ENCODE measurements around the gene GET3. TPM values are rescaled to one million over a fixed set of nuclear protein-coding genes. Genes with fewer than 3 reads are reported as not detected.
A peak's percentile ranks its signal among the peaks of the same experiment; 100 is the strongest.

The GET3 gene
- polyA plus RNA-seq, 2 of the 4 experiments (the other 2 are of a cell fraction), result 87.0 to 91.7 TPM

GRCh38 chr19:12750851-12751250 lies 13.6 kb downstream of the GET3 start:
- POLR2A ChIA-PET, result no interaction called here
- 66% methylated on average over 9 of the region's 9 CpGs for WGBS (ENCODE audit: missing lambda C conversion rate)
- Histone ChIP-seq H3K27ac (peak overlapping the region in 1 of 2 experiments; percentile 53; a peak in 1 of 6 replicates), H3K4me1 (peaks cover 5% of the 10 kb centered on the region; the same call in 1 of the 3 replicates), H3K9me3 (no peaks in the 10 kb centered on the region), H3K4me2 (no peak overlapping the region; the same call in 2 of the 3 replicates), H3K4me3 (no peak overlapping the region)
- no peak for TF ChIP-seq KDM5A (IDR thresholded peaks at IDR 0.05)
- TF ChIP-seq ZSCAN20 (CRISPR knock-in tag; IDR thresholded peaks at IDR 0.05), result no peak
- TF ChIP-seq MAZ (IDR thresholded peaks at IDR 0.05; ENCODE audit: borderline replicate concordance, low read depth, low read length), result no peak
- no peak for TF ChIP-seq HDAC2 (IDR thresholded peaks at IDR 0.05)
- TF ChIP-seq CTCF (IDR thresholded peaks at IDR 0.05), result no peak
- TF ChIP-seq BHLHE40 (IDR thresholded peaks at IDR 0.05; ENCODE audit: low read depth, low read length), result no peak
- no peak for TF ChIP-seq REST (IDR thresholded peaks at IDR 0.05)
- no peak for TF ChIP-seq RAD21 (conservative IDR thresholded peaks at IDR 0.05 in 1 of 2, IDR thresholded peaks at IDR 0.05 in 1 of 2)
- TF ChIP-seq PBX3 (IDR thresholded peaks at IDR 0.05), result no peak
- TF ChIP-seq SMC3 (IDR thresholded peaks at IDR 0.05), result no peak
- TF ChIP-seq MYC (IDR thresholded peaks at IDR 0.05; ENCODE audit: borderline replicate concordance, low read length), result no peak
- no peak for TF ChIP-seq CHD2 (IDR thresholded peaks at IDR 0.05; ENCODE audit: low read length, partially characterized antibody)
- no peak for TF ChIP-seq TP53 (CRISPR knock-in tag; IDR thresholded peaks at IDR 0.05)
- TF ChIP-seq HOXB5 (CRISPR knock-in tag; IDR thresholded peaks at IDR 0.05), result no peak
- CTCF ChIA-PET, result interaction anchor here (38.2 kb wide), 1 partner anchor 18 kb away, joined by 725 read pairs; the partner anchor contains the start of gene HOOK2
- DNase-seq (ENCODE audit: low read depth in 1 of 2, low spot score in 1 of 2) (no peak), ATAC-seq (no peak; a peak in 1 of 6 replicates), FAIRE-seq (no peak)

- FAIRE-seq, result no peak
- 0 out of 6 replicates have a peak, but pooled peaks of 1 of the 2 experiments have one; percentile 6 for ATAC-seq
- Histone ChIP-seq H3K4me3 (no peak within 1 kb of the TSS), H3K27ac (peak within 1 kb of the TSS in 1 of 2 experiments; percentile 53; a peak in 1 of 6 replicates), H3K4me1 (peaks cover 5% of the 10 kb centered on the region; the same call in 1 of the 3 replicates), H3K4me2 (no peak within 1 kb of the TSS; the same call in 2 of the 3 replicates), H3K9me3 (no peaks in the 10 kb centered on the region)
- TF ChIP-seq GATA3 (IDR thresholded peaks at IDR 0.05; ENCODE audit: borderline replicate concordance), result no peak
- no peak for TF ChIP-seq CTCF (IDR thresholded peaks at IDR 0.05)
- TF ChIP-seq EHMT2 (IDR thresholded peaks at IDR 0.05; ENCODE audit: low read depth), result no peak
- TF ChIP-seq CBX2 (IDR thresholded peaks at IDR 0.05; ENCODE audit: borderline replicate concordance, low read depth), result no peak
- TF ChIP-seq REST (IDR thresholded peaks at IDR 0.05), result no peak
- CTCF ChIA-PET, result interaction anchor here (1.0 to 38.2 kb wide), 3 partner anchors 18 to 95 kb away, joined by 5 to 725 read pairs (median 9); partner anchors contain the start of gene HOOK2
- WGBS (ENCODE audit: missing lambda C conversion rate), result 17% methylated on average over 12 of the region's 14 CpGs
- no peak for DNase-seq (ENCODE audit: low read depth in 1 of 2, low spot score in 1 of 2)
- POLR2A ChIA-PET, result no interaction called here
These were observed 14.3 kb downstream of the GET3 start, which contains the start of gene BEST2 for GRCh38 chr19:12751635-12752034. Gene BEST2, plus strand, starts transcription at chr19:12751791. Its CDS starts 802 bp downstream, at chr19:12752593.

All from A549 (cell line).